ENCODE data around the gene CD82.

CD82 gene

GRCh38 chr11:44579302-44579761 is 13.9 kb downstream of the CD82 start:
- no peak for DNase-seq (ENCODE audit: low read depth)
- no peak overlapping the region for H3K4me3 ChIP-seq (ENCODE audit: low read length)
- TF ChIP-seq CTCF (conservative IDR thresholded peaks at IDR 0.05; ENCODE audit: low read length): no peak

- no peak for DNase-seq (ENCODE audit: low read depth)
- H3K4me3 ChIP-seq (ENCODE audit: low read length): no peak overlapping the region
- no peak for TF ChIP-seq CTCF (conservative IDR thresholded peaks at IDR 0.05; ENCODE audit: low read length)
Observed at GRCh38 chr11:44580701-44581100, 15.2 kb downstream of the CD82 start.

GRCh38 chr11:44581246-44581645 is 15.8 kb downstream of the CD82 start:
- H3K4me3 ChIP-seq (ENCODE audit: low read length): no peak overlapping the region
- no peak for DNase-seq (ENCODE audit: low read depth)
- no peak for TF ChIP-seq CTCF (conservative IDR thresholded peaks at IDR 0.05; ENCODE audit: low read length)

- no peak for TF ChIP-seq CTCF (conservative IDR thresholded peaks at IDR 0.05; ENCODE audit: low read length)
- no peak overlapping the region for H3K4me3 ChIP-seq (ENCODE audit: low read length)
- no peak for DNase-seq (ENCODE audit: low read depth)
Observed at GRCh38 chr11:44582641-44583352, 17.3 kb downstream of the CD82 start.

- no peak for DNase-seq (ENCODE audit: low read depth)
- no peak for TF ChIP-seq CTCF (conservative IDR thresholded peaks at IDR 0.05; ENCODE audit: low read length)
- no peak overlapping the region for H3K4me3 ChIP-seq (ENCODE audit: low read length)
Observed at GRCh38 chr11:44583353-44583669, 17.8 kb downstream of the CD82 start.

GRCh38 chr11:44585421-44585820 is 20.0 kb downstream of the CD82 start:
- TF ChIP-seq CTCF (conservative IDR thresholded peaks at IDR 0.05; ENCODE audit: low read length): no peak
- H3K4me3 ChIP-seq (ENCODE audit: low read length): no peak overlapping the region
- no peak for DNase-seq (ENCODE audit: low read depth)

- TF ChIP-seq CTCF (conservative IDR thresholded peaks at IDR 0.05; ENCODE audit: low read length): no peak
- DNase-seq (ENCODE audit: low read depth): peak; percentile 80
- no peak overlapping the region for H3K4me3 ChIP-seq (ENCODE audit: low read length)
Observed at GRCh38 chr11:44589301-44589700, 23.8 kb downstream of the CD82 start.
